Sigmoid colon (tissue), 4 donors: ENCODE measurements around the gene FNIP2.
"Not testable (repeated sequence)": the region's sequence is repeated elsewhere in the genome, so short reads cannot be mapped to it uniquely, and the experiment has no call there.

Source experiments
- POLR2AphosphoS5 ChIP-seq, 4 donors: sonication (generic); formaldehyde crosslinking; IDR thresholded peaks; one replicate each; pipeline ENCODE4 v1.6.1; 2017; ENCODE audit warnings: antibody characterized with exemption in 4 of 4
- TF ChIP-seq, protein P1 (sequence below), 4 experiments: fragments of 450-650 bp in 3 of 4; fragments of 200-600 bp in 1 of 4; IDR thresholded peaks; one replicate each; pipeline ENCODE4 v1.5.1; 2016 to 2019; ENCODE audit warnings: antibody characterized with exemption in 4 of 4, mild to moderate bottlenecking in 3 of 4, moderate library complexity in 2 of 4

DNA sequence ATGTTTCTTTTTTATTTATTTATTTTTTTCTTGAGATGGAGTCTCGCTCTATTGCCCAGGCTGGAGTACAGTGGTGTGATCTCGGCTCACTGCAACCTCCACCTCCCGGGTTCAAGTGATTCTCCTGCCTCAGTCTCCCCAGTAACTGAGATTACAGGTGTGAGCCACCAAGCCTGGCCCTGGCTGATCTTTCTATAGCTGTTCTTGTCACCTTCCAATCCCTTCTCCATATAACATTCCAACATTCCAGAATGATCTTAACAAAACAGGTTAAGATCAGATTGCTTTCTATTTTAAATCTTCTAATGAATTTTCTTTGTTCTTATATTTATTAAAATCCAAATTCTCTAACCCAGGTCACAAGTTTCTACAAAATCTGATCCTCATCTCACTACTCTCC is 188.1 kb downstream of the FNIP2 start:
- TF ChIP-seq, protein P1, sequence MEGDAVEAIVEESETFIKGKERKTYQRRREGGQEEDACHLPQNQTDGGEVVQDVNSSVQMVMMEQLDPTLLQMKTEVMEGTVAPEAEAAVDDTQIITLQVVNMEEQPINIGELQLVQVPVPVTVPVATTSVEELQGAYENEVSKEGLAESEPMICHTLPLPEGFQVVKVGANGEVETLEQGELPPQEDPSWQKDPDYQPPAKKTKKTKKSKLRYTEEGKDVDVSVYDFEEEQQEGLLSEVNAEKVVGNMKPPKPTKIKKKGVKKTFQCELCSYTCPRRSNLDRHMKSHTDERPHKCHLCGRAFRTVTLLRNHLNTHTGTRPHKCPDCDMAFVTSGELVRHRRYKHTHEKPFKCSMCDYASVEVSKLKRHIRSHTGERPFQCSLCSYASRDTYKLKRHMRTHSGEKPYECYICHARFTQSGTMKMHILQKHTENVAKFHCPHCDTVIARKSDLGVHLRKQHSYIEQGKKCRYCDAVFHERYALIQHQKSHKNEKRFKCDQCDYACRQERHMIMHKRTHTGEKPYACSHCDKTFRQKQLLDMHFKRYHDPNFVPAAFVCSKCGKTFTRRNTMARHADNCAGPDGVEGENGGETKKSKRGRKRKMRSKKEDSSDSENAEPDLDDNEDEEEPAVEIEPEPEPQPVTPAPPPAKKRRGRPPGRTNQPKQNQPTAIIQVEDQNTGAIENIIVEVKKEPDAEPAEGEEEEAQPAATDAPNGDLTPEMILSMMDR (IDR thresholded peaks at IDR 0.05), result not testable (repeated sequence)
- not testable (repeated sequence) for TF ChIP-seq POLR2AphosphoS5 (IDR thresholded peaks at IDR 0.05)
